Endothelial cell of umbilical vein (primary cell): ENCODE data around the gene FLT1.

Experiments
- EZH2 ChIP-seq: IDR thresholded peaks from 2 replicates; pipeline ENCODE4 v1.6.1; 2012; ENCODE audit warnings: borderline replicate concordance, low read depth, mild to moderate bottlenecking, moderate library complexity, low read length, inconsistent platforms; ENCODE audit not compliant: severe bottlenecking
- FOS ChIP-seq: IDR thresholded peaks from 2 replicates; pipeline ENCODE4 v1.6.1; 2011; ENCODE audit warnings: mild to moderate bottlenecking, low read length, moderate library complexity, borderline replicate concordance; ENCODE audit not compliant: insufficient read depth
- GATA2 ChIP-seq: IDR thresholded peaks from 2 replicates; pipeline ENCODE4 v1.7.0; 2011; ENCODE audit warnings: low read depth, mild to moderate bottlenecking, moderate library complexity, mixed read lengths, low read length; ENCODE audit not compliant: insufficient read length, insufficient read depth
- JUN ChIP-seq: IDR thresholded peaks from 2 replicates; pipeline ENCODE4 v1.6.1; 2011; ENCODE audit warnings: borderline replicate concordance, low read depth; ENCODE audit not compliant: insufficient read length, insufficient read depth
- POLR2A ChIP-seq: IDR thresholded peaks from 2 replicates; pipeline ENCODE4 v1.6.1; 2012; ENCODE audit warnings: low read depth, mild to moderate bottlenecking, control low read depth, low read length
- POLR2AphosphoS5 ChIP-seq: IDR thresholded peaks from 2 replicates; pipeline ENCODE4 v1.6.1; 2012; ENCODE audit warnings: low read depth, mild to moderate bottlenecking, control low read depth, low read length, moderate library complexity; ENCODE audit not compliant: insufficient read depth
- TF ChIP-seq, protein P1 (sequence below), 2 donors: IDR thresholded peaks; 1 replicate in 1 of 2; 2 replicates in 1 of 2; pipeline ENCODE4 v1.5.1; 2011; ENCODE audit warnings: low read length in 2 of 2, mild to moderate bottlenecking in 2 of 2, moderate library complexity in 2 of 2, control low read depth in 1 of 2, inconsistent platforms in 1 of 2, low read depth in 1 of 2; ENCODE audit not compliant: insufficient read depth in 1 of 2; ENCODE audit errors: extremely low read depth in 1 of 2
- TF ChIP-seq, protein P2 (sequence below): IDR thresholded peaks from 2 replicates; pipeline ENCODE4 v1.6.1; 2011; ENCODE audit not compliant: insufficient read depth, insufficient read length

DNA sequence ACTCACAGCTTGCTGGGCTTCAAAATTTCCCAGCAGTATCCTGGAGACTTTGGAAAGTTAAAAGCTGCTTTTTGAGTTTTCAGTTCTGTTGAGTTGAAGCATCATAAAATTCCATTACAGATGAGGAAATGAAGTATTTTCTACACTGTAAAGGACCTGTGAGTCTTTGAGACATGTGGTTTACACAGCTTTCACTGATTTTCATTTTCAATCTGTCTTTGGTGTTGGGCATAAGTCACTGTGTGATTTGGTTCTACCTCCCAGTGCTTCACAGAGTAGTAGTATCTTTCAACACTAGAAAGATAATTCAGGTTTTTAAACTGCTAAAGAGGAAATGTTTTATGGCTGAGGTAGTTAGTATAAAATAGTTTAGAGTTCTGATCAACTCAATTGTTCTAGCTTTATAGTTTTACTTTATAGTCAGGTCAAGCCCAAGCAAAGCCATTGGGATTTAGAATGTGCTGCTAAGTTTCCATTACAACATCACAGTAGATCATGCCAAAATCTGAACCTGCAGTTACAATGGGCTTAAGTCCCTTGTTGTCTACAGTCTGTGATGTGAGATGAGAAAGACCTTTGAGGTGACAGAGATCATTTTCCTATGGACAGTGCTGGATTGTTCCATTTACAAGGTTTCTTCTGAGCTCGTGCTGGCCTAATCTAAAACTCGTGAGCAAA lies 161.6 kb downstream of the FLT1 start:
- TF ChIP-seq, protein P1, sequence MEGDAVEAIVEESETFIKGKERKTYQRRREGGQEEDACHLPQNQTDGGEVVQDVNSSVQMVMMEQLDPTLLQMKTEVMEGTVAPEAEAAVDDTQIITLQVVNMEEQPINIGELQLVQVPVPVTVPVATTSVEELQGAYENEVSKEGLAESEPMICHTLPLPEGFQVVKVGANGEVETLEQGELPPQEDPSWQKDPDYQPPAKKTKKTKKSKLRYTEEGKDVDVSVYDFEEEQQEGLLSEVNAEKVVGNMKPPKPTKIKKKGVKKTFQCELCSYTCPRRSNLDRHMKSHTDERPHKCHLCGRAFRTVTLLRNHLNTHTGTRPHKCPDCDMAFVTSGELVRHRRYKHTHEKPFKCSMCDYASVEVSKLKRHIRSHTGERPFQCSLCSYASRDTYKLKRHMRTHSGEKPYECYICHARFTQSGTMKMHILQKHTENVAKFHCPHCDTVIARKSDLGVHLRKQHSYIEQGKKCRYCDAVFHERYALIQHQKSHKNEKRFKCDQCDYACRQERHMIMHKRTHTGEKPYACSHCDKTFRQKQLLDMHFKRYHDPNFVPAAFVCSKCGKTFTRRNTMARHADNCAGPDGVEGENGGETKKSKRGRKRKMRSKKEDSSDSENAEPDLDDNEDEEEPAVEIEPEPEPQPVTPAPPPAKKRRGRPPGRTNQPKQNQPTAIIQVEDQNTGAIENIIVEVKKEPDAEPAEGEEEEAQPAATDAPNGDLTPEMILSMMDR (IDR thresholded peaks at IDR 0.05; ENCODE audit: extremely low read depth in 1 of 2, insufficient read depth in 1 of 2, low read depth in 1 of 2, low read length in 2 of 2) = no peak
- TF ChIP-seq POLR2A (no peak), POLR2AphosphoS5 (no peak), FOS (no peak), EZH2 (no peak), JUN (no peak), GATA2 (no peak)
- TF ChIP-seq, protein P2, sequence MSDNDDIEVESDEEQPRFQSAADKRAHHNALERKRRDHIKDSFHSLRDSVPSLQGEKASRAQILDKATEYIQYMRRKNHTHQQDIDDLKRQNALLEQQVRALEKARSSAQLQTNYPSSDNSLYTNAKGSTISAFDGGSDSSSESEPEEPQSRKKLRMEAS = no peak
